HTR-8/SVneo (cell line): ENCODE measurements around the gene RSAD2.

Experiments
- DNase-seq: peaks from one replicate; pipeline ENCODE4 v3.0.0; 2011; ENCODE audit warnings: low spot score, mixed read lengths; ENCODE audit not compliant: insufficient read length
- FAIRE-seq: peaks from 2 replicates; lab custom pipeline; 2011; peaks lifted over from hg19 to GRCh38; lab: Jason Lieb, UNC

The RSAD2 gene

GRCh38 chr2:6941299-6942046, 63.9 kb downstream of the RSAD2 start:
- no peak for DNase-seq
- no peak for FAIRE-seq

- FAIRE-seq (no peak), DNase-seq (no peak)
Measured at GRCh38 chr2:6942848-6943247, 65.3 kb downstream of the RSAD2 start.

GRCh38 chr2:6943523-6943922, 65.9 kb downstream of the RSAD2 start:
- DNase-seq (no peak), FAIRE-seq (no peak)

- FAIRE-seq (no peak), DNase-seq (no peak)
Measured at GRCh38 chr2:6943971-6944370, 66.4 kb downstream of the RSAD2 start.

- DNase-seq (no peak), FAIRE-seq (no peak)
Measured at GRCh38 chr2:6944555-6944954, 67.0 kb downstream of the RSAD2 start.

GRCh38 chr2:6945087-6945813, 67.7 kb downstream of the RSAD2 start:
- DNase-seq (no peak), FAIRE-seq (no peak)

- DNase-seq (no peak), FAIRE-seq (no peak)
Measured at GRCh38 chr2:6945821-6946220, 68.2 kb downstream of the RSAD2 start.

GRCh38 chr2:6946722-6947121, 69.1 kb downstream of the RSAD2 start:
- DNase-seq: no peak
- no peak for FAIRE-seq
